Keratinocyte (primary cell): ENCODE measurements around the gene ARPC1A.

Source experiments
- CTCF ChIP-seq, 3 experiments: IDR thresholded peaks in 1 of 3; conservative IDR thresholded peaks in 1 of 3; optimal IDR thresholded peaks in 1 of 3; 2 replicates in 2 of 3; 3 replicates in 1 of 3; pipeline versions ENCODE3 to v1.5.1; 2011; ENCODE audit warnings: low read length in 3 of 3, mild to moderate bottlenecking in 3 of 3, moderate library complexity in 2 of 3, control low read depth in 1 of 3, inconsistent platforms in 1 of 3; ENCODE audit not compliant: insufficient read depth in 2 of 3; ENCODE audit errors: extremely low read depth in 1 of 3
- EZH2 ChIP-seq: IDR thresholded peaks from one replicate; pipeline ENCODE4 v1.6.1; 2012; ENCODE audit warnings: inconsistent platforms, mild to moderate bottlenecking, low read length, moderate library complexity

- no peak for TF ChIP-seq EZH2
- TF ChIP-seq CTCF (optimal IDR thresholded peaks at IDR 0.05 in 1 of 3, IDR thresholded peaks at IDR 0.05 in 1 of 3, conservative IDR thresholded peaks at IDR 0.05 in 1 of 3; ENCODE audit: extremely low read depth in 1 of 3, insufficient read depth in 2 of 3, low read length in 3 of 3): no peak
Observed at GRCh38 chr7:99404977-99405320, 79.3 kb downstream of the ARPC1A start.
